GM18502 (cell line): ENCODE measurements around the gene PDE8A.

Source experiments
- ATAC-seq: cut with Tn5 transposase; IDR thresholded peaks from one replicate; pipeline ENCODE4 v1.9.1; 2021; ENCODE audit warnings: mild to moderate bottlenecking; ENCODE audit not compliant: unreplicated experiment, poor library complexity

PDE8A gene

DNA sequence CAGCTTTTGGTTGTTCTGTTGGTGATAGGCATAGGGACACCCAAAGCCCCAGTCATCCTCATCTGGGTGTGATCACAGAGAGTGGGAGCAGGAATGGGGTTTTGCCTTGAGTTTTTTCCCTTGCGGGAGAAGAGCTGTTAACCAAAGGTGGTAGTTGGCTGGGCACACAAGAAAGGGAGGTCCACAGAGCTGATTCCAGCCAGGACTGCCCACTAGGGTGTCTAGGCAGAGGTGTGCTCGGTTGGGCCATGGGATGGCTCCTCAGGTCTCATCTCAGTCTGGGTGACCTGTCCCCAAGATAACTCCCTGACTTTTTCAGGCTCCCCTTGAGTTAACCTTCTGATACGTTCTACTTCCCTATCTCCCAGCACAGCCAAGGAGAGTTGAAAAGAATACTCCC lies 134.8 kb downstream of the PDE8A start:
- ATAC-seq, result no peak

DNA sequence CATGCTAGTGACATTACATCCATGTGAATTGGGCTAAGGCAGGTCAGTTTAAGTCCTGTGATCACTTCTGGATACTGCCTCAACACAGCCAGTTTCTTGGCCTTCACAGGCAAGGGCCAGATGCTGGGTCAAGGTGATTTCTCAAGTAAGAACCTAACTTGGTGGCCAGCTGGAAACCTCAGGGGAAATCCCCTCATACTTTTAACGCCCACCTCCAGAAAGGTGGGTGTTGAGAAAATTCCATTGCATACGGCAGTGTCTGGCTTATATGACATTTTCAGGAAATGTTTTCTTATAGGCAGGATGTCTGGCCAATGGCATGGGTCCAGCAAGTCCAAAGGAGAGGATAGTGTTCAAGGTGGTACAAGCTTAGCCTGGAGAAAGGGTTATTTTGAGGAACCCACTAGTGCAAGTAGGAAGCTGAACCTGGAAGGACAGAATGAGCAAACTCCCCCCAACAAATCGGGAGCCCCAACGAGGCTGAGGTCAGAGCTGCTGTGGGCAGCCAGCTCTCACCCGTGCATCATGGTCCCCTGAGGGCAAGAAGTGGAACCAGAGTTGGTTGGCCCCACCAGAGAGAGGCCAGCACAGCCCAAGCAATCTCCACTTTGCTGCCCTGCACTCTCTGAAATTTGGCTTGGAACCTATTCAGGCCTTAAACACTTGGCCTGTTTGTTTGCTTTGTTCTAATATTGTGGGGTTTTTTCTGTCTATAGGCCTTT lies 135.4 kb downstream of the PDE8A start:
- ATAC-seq, result no peak

DNA sequence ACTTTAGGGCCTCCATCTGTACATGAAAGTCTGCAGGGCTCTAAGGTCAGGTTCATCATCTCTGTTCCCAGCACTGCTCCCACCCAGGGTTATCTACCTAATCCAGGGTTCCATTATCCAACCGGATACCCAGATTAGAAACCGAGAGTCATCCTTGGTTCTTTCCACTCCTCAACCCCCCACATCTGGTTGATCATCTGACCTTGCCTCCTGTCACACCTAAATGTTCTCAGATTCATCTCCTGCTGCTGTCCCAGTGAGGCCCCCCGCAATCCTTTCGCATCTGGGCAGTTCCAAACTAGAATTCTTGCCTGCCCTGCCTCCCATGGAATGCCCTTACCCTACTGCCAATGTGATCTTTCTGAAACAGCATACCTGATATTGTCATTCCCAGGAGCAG lies 136.5 kb downstream of the PDE8A start:
- no peak for ATAC-seq

DNA sequence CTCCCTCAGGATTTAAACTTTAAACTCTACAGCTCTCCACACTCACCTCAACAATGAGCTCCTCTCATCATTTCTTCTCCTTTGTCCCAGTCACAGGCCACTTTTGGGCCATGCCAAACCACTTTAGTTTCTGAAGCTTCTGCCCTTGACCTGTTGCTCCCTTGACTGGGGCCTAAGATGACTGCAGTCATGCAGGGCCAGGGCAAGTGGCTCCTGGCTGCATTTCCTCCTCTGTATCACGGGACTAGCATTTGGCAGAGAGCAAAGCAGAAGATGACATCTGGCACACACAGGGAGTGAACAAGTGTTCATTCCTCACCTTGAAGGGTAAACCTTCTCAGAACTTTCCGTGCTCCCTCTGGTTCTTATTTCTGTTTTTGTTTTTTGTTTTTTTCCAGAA lies 136.9 kb downstream of the PDE8A start:
- no peak for ATAC-seq

DNA sequence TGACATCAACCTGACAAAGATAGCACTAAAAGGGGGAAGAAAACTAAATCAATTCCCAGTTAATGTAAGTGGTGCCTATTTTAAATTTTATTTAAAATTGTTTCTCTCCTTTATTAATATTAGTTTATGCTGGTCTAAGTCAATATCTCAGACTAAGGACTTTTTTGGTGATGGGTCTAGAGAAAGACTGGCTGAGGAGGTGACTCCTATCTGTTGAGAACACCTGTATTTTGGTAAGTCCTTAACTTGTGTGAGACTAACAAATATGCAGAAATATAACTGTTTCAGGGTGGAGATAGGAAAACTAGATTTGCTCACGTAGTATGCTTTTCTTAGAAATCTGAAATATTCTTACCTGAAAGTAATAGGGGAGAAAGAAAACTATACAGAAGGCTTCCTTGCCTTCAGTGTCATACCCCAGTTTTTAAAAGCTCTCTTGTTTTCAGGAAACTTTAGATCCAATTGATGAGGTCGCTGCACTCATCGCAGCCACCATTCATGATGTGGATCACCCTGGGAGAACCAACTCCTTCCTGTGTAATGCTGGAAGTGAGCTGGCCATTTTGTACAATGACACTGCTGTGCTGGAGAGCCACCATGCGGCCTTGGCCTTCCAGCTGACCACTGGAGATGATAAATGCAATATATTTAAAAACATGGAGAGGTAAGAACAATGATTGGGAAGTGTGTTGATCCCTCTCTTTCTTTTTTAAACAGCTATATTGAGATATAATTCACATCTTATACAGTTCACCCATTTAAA lies 138.9 kb downstream of the PDE8A start:
- no peak for ATAC-seq

DNA sequence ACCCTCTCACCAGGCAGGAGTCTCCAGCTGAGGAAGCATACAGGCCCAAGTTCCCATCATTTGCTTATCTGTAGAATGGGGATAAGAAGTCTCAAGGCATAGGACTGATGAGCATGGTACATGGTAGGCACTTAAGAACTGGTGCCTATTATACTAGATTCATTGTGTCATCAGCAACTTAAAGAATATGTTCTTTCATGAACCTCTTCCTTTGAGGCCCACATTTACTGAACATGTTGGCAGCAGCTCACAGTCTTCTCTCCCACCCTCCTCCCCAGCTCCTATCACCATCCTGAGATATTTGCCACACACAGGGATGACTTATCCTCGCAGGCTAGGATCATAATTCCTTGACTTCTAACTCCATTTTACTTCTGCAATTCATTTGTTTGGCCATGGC lies 142.5 kb downstream of the PDE8A start:
- no peak for ATAC-seq

DNA sequence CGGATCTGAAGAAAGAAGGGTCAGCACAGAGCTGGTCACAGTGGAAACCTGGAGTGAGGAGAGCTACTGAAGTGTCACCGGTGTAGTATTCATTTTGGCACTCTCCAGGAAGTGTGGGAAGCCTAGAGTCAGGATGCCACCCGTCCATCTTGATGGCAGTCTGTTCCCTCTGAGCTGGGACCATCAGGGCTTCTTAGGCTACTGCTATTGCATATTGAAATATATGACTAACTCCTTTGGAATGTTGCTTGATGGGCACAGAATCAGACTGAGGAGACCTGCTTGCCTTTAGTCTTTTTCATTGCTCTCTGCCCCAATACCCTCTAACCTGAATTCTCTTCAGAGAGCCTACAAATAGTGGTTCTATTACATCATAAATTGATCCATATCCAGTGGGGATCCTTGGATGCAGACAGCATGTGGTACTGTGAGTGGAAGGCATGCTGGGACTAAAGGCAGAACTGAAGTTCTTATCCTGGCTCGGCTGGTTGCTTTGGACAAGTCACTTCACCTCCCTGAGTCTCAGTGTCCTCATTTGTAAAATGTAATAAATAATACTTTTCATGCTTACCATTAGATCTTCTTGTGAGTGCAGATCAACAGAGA lies 143.5 kb downstream of the PDE8A start:
- ATAC-seq, result no peak

DNA sequence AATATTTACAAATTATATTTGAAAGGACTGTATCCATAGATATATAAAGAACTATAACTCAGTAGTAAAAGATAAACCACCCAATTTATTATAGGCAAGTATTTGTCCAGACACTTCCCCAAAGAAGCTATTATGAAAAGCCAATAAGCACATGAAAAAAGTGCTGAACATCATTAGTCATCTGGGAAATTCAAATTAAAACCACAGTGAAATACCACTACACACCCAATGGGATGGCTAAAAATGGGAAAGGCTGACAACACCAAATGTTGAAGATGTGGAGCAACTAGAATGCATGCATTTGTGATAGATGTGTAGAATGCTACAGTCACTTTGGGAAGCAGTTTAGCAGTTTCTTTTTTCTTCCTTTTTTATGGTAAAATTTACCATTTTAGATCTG lies 147.0 kb downstream of the PDE8A start:
- no peak for ATAC-seq

DNA sequence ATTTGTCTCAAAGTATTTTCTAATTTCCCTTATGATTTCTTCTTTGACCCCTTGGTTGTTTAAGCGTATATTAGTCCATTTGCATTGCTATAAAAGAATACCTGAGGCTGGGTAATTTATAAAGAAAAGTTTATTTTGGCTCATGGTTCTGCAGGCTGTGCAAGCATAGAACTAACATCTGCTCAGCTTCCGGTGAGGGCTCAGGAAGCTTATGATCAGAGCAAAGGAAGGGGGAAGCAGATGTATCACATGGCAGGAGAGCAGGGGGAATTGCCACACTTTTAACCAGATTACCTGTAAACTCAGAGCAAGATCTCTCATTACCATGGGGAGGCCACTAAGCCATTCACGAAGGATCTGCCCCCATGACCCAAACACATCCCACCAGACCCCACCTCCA lies 148.2 kb downstream of the PDE8A start:
- no peak for ATAC-seq

DNA sequence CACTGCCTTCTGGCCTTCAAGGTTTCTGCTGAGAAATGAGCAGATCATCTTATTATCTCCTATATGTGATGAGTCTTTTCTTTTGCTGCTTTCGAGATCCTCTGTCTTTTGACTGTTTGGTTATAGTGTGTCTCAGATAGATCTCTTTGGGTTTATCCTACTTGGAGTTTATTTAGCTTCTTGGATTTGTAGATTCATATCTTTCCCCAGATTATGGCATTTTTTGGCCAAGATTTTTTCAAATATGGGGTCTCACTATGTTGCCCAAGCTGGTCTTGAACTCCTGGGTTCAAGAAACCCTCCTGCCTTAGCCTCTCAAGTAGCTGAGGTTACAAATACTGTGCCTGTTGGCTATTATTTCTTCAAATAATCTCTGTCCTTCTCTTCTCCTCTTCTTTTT lies 150.3 kb downstream of the PDE8A start:
- no peak for ATAC-seq

DNA sequence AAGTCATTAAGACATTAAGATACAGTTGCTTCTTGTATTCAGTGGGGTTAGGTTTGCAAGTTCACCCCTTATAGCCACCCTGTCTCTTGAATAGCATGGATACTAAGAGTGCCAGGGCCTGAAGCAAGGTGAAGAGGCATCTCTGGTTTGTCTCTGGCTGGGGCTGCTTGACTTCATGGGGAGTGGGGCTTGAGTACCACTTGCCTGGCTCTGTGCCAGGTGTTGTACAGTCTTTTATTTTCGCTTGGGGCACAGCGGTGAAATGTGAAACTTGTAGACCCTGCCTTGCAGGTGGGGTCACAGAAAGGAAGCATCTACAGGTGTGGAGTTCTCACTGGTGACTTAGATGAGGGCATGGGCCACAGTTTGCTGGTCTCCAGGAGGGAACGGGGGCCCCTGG lies 152.1 kb downstream of the PDE8A start:
- no peak for ATAC-seq

DNA sequence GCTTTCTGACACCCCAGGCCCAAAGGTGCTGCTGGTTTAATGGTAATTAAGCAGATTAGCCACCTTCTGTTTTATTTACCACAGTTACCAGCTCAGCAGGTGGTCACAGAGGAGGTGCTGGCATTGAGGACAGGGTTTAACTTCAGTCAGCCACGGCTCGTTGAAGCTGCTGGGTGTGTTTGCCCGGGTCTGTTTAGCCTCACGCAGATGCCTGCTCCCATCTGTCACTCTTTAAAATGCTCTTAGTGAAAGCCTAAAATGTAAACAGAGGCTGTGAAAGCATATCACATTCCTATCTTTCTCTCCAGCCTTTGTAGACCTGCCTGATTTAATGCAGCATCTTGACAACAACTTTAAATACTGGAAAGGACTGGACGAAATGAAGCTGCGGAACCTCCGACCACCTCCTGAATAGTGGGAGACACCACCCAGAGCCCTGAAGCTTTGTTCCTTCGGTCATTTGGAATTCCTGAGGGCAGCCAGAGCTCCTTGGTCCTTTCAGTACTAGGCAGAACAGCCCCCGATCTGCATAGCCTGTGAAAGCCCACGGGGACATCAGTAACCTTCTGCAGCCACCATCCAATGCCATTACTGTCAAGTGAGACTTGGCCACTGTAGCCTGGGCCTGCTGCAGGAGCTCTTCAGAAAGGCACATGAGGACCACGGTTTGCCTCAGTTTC lies 156.0 kb downstream of the PDE8A start:
- ATAC-seq, result no peak

DNA sequence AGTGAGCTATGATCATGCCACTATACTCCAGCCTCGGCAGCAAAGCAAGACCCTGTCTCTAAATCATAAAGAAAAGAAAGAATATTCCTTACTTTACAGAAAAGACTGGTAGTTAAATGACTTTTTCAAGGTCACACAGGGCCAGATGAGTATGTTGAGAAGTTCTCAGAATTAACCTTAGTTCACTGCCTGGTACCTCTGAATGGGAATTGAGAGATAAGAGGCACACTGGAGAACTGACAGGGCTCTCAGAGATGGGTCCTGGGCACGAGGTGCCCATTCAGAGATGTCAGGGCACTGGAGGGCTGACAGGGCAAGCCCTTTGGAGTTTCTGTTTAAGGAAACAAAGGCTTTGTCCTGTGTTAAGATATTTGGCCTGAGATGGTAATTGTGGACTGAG lies 157.7 kb downstream of the PDE8A start:
- ATAC-seq, result no peak

DNA sequence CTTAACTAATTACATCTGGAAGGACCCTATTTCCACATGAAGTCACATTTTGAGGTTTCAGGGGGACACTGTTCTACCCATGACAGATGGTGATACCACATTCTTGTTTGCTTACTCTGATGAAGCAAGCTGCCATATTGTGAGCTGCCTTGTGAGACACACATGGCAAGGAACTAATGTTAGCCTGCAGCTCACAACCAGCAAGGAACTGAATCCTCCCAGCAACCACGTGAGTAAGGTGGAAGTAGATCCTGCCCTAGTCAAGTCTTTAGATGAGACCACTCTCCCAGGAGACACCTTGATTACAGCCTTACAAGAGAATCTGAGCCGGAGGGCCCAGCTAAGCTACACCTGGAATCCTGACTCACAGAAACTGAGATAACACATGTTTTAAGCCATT lies 160.1 kb downstream of the PDE8A start:
- no peak for ATAC-seq

DNA sequence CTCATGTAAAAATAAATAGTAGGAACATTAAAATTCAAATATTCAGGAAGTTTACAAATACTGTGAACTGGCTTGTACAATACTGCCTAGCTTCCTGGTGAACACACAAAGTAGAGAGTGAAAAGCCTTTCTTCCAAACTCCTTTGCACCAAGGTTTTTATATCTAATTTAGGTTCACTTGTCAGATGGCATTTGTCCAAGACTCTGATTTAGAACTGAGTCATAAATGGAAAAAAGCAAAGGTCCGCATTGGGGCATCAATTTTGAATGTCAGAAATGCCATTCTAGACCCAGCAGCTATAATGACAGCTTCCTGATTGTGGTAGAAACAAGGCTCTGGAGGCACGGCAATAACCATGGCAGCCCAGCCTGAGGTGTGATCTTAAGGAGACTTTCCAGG lies 160.7 kb downstream of the PDE8A start:
- no peak for ATAC-seq

DNA sequence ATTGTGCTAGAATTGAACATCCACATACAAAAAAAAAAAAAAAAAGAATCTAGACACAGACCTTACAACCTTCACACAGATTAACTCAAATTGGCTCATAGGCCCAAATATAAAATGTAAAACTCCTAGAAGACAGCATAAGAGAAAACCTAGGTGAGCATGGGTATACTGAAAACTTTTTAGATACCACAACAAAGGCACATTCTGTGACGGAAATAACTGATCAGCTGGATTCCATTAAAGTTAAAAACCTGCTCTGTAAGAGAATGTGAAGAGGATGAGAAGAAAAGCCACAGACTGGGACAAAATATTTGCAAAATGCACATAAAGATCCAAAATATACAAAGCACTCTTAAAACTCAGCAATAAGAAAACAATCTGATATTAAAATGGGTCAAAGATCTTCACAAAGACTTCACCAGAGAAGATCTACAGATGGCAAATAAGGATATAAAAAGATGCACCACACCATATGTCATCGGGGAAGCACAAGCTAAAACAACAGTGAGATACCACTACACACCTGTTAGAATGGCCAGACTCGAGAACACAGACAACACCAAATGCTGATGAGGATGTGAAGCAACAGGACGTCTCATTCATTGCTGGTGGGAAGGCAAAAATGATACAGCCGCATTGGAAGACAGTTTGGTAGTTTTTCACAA lies 167.9 kb downstream of the PDE8A start:
- no peak for ATAC-seq

DNA sequence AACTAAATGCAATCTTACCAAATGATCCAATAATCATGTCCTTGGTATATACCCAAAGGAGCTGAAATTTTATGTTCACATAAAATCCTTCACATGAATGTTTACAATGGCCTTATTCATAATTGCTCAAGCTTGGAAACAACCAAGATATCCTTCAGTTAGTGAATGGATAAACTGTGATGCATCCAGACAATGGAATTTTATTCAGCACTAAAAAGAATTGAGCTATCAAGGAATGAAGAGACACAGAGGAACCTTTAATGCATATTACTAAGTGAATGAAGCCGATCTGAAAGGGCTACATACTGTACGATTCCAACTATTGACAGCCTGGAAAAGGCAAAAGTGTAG lies 168.4 kb downstream of the PDE8A start:
- no peak for ATAC-seq

DNA sequence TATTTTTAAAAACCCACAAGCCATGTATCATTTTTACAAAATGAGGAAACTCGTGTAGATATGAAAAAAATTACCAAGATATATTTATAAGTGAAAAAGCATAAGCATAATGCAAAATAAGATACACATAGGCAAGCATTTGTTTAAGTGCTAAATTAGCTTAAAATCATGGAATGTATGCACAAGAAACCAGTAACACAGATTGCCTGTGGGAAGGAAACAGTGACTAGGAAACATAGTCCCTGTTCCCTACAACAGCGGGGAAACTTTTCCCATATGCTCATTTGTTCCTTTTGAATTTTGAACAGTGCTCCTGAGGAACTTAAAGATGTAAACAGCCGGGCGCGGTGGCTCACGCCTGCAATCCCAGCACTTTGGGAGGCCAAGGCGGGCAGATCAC lies 169.5 kb downstream of the PDE8A start:
- no peak for ATAC-seq

DNA sequence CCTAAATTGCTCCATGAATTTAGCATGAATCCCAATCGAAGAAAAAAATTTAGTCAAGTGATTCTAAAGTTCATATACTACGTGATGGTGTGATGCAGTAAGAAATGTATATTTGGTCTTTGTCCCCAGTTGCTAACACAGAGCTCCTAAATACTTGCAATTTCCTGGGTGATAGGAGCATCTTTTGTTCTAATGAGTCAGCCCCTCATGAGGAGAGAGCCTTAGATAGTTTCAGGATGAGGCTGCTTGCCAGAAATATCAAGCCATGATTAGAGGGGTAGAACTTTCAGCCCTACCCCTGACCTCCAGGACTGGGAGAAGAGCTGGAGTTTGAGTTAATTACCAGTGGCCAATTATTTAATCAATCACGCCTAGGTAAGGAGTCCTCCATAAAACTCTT lies 170.2 kb downstream of the PDE8A start:
- ATAC-seq, result no peak

DNA sequence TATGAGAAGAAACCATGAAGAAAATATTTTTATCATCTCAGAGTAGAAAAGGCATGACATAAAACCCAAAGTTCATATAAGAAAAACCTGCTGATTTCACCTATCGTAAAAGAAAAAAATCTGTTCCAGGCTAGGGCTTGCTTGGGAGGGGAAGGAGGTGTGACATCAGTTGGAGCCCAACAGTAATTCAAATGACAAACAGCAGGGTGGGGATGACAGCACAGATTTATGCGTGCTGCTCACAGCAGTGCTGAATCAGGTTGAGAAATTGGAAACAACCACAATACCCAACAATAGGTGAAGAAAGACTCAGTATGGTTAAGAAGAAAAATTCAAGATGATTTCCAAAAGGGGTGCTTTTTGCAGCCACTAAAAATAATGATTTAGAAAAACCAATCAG lies 172.4 kb downstream of the PDE8A start:
- no peak for ATAC-seq

DNA sequence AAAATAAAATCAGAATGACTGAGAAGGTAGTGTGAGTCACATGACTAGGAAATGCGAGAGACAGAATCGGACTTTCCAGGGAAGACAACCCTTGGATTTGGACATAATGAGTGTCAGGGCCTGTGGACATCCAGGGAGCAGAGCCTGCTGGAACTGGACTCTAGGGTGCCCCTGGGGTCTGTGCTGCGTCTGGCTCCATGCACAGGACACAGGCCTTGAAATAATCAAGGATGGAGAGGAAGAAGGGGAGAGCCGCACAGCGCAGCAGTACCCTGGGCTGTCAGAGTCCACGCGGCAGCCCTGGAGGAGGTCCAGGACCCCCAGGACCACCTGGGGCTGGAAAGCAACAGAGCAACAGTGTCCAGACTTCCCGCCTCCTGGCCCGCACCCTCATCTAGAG lies 173.7 kb downstream of the PDE8A start:
- no peak for ATAC-seq
